HG03354 (cell line): ENCODE results near the gene OXCT1.

ENCODE experiments used
- ATAC-seq: cut with Tn5 transposase; IDR thresholded peaks from one replicate; pipeline ENCODE4 v1.9.1; 2021; ENCODE audit warnings: mild to moderate bottlenecking; ENCODE audit not compliant: unreplicated experiment, poor library complexity, severe bottlenecking

The OXCT1 gene

DNA sequence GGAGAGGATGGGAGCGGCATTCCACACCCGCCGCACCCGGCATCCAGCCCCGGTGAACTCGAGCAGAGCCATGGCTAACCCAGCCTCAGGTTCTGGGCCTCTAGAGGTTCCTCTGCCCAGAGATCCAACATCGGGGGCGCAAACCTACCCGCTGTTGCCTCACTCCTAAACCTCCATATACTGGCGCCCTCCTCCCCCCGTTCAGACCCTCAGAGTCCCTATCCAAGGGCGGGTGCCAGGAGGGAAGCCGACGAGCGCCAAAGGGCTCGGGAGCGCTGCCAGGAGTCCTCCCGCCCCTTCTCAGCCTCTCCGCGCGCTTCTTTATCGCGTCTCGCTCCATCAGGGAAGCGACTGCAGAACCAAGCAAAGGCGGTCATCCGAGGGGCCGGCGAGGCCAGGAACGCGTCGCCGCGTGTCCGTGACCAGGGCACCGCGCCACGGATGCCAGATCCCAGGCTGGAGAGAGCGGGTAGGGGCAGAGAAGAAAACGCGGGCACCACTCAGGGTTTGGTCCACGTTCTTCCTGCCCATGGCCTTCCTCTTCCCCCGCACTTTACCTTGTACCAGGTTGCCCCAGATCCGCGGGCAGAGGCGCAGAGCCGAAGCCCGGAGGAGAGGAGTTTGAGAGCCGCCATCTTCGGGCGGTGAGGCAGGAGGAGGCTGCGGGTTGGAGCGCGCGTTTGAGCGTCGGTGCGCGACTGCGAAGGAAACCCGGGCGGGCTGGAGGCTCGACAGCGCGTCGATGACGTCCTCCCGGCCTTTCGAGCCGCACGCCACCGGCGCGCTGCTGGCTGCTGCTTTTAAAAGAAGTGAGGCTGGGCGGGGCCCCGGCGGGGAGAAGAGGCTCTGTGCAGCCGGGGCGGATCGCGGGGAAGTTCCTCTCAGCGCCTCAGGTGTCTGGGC is at the start of gene OXCT1:
Gene OXCT1 (minus strand): TSS at position 702 of the 903 bp plus-strand sequence. CDS start 67 bp downstream, at position 635.
- ATAC-seq, result peak; percentile 94

DNA sequence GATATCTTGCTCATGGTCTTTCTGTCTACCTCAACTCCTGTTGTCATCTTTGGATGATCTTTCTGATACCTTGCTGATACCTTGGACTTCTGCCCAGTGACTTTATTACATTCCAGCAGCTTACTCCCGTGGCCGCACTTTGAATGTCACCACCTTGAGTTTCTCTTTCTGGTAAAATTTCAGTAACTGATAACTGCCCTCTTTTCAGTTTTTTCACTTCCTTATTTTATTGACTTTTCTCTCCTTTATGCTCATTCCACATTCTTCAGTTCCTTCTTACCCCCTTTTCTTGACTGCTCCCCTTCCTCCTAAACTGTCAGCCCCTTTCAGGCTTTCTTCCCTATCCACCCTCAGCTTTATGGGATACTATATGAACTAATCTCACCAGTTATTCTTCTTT is 47.9 kb upstream of the OXCT1 start:
- peak; percentile 52 for ATAC-seq

GRCh38 chr5:41908374-41909079 is 38.3 kb upstream of the OXCT1 start:
- no peak for ATAC-seq

- no peak for ATAC-seq
These were observed 35.9 kb upstream of the OXCT1 start for GRCh38 chr5:41906151-41906550.

DNA sequence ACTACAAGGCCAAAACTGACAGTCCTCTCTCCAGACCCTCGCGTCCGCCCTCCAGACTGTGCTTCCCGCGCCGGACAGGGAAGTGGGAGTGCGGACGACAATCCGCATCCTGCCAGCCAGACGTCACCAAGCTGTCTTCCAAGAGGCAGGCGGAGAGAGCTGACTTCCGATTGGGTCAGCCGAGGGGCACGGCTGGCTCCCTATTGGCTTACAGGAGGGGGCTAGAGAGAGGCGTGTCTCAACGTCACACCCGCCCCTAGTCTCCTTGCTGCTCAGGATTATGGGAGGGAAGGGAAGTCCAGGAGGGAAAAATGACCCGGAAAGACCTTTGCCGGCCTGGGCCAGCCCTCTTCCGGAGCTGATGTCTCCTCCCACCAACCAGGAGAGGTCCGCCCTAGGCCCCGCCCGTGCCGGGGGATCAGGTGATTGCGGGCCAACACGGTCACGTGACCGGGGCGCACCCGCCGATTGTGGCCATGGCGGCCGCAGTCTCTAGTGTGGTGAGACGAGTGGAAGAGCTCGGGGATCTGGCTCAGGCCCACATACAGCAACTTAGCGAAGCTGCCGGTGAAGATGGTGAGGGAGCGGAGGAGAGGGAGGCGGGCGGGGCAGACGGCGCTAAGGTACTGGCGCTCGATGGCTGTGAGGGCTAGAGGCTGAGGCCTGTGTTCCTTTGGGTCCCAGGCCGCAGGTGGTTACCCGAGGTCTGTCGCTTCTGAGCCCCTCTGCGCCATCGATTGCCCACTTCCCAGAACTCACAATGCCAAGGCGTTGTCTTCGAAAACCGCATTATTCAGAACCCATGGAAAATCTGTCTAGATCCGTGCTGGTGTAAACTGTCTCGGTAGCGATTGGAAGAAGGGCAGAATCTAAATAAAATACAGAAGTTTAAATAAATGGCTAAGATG is 33.9 kb upstream of the OXCT1 start, which contains the start of gene RIMOC1:
Gene RIMOC1 (plus strand): TSS at position 453 of the 908 bp plus-strand sequence. CDS start 24 bp downstream, at position 477.
- peak; percentile 99 for ATAC-seq

- ATAC-seq, result no peak
These were observed 33.2 kb upstream of the OXCT1 start for GRCh38 chr5:41903382-41903891.

DNA sequence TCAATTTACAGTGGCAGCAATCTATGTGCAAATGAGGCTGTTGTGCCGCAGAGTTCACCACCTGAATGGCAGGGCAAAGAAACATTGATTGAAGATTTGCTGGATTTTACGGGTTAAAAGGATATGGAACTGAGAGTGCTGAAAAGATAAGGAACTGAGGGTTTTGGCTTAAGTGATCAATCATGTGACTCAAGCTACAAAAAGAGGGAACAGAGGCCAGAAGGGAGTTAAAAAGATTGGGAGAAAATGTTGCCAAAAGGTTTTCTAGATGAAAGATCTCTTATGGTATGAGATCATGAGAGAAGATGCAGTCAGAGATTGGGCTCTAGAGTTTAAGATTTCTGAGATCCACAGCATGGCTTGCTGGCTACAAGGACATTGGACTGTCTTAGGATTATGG is 26.0 kb upstream of the OXCT1 start:
- ATAC-seq, result no peak

DNA sequence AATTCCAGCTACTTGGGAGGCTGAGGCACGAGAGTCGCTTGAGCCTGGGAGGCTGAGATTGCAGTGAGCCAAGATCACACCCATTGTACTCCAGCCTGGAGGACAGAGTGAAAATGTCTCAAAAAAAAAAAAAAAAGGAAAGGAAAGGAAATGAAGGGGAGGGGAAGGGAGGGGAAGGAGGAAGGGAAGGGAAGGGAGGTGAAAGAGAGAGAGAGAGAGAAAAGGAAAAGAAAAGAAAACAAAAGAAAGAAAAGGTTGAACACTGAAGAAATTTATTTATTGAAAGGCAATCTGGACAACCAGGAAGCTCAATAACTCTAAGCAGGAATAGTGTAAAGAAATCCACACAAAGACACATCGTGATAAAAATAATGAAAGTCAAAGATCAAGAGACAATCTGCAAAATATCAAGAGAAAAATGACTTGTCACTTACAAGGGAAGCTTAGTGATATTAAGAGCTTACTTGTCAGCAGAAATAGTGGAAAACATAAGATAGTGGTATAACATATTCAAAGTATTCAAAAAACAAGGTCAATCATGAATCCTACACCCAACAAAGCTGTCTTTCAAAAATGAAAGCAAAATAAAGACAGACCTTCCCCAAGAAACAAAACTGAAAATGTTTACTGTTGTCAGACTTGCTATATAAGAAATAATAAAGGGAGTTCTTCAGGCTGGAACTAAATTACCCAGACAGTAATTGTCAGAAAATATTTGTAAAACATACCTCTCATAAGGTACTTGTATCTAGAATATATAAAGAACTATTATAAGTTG is 23.0 kb upstream of the OXCT1 start:
- ATAC-seq, result peak; percentile 68

GRCh38 chr5:41892031-41892430 is 21.8 kb upstream of the OXCT1 start:
- ATAC-seq, result no peak

DNA sequence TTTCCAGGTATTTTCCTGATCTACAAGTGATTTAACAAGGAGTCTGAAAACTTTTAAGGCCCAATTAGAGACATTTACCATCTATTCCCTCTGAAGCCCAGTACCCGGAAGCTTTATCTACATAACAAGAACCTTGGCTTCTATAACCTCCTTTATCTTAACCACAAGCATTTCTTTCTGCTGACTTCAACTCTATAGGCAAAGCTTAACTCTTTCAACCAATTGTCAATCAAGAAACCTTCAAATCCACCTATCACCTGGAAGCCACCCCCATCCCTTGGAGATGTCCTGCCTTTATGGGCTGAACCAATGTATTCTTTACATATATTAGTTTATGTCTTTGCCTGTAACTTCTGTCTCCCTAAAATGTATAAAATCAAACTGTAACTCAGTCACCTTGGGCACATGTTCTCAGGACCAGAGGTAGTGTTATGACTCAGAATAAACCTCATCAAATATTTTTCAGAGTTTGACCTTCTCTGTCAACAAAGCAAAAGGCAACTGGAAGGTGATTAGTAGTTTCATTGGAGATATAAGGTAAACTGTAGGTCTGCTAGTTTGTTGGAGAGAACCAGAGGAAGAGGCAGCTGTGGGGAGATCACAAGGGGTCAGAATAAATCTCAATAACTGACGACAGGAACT is 21.0 kb upstream of the OXCT1 start:
- peak; percentile 65 for ATAC-seq

DNA sequence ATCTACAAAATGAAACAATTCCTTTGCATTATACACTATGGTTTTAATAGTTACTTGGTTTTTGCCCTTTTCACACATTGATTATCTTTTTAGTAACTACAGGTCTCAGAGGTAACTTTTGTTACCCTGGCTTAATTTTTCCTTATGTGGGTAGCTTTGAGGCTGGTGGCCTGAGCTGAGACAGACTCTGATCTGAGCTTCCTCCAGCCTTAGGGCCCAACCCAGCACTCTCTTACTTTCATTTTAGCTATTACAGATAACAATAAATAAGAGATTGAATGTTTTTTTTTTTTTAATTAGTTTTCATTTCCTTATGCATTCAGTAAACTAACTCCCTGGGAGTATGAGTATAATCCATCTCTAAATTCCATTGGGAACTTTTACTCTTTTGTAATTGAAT is 15.1 kb upstream of the OXCT1 start:
- no peak for ATAC-seq

DNA sequence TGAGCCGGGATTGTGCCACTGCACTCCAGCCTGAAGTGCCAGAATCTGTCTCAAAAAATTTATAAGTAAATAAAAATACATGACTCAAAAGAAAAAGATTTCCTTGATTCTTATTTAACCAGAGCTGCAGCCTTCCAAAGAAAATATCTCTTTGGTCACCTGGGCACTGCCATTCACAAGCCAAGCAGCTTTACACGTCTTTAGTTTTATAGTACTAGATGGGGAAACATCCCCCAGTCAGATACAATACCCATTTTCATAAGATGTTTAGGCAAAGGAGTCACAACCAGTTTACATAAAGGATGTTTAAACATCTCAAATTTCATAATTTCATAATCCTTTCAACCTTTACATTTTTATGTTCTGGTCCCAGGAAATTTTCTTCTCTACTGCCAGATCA is 13.7 kb upstream of the OXCT1 start:
- no peak for ATAC-seq

DNA sequence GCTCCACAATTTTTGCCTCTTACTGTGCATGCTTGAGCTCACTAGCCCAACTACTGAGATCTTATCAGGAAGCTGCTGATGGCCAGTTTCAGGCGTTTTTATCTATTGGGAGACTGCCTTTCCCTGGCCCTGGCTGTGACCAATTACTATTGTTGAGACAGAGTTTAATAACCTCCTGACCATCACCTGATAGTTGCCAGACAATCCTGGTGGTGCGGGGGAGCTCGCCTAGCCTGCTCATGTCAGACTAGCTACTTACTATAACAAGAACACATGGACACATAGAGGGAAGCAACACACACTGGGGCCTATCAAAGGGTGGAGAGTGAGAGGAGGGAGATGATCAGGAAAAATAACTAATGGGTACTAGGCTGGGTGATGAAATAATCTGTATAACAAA is 13.0 kb upstream of the OXCT1 start:
- ATAC-seq, result no peak

DNA sequence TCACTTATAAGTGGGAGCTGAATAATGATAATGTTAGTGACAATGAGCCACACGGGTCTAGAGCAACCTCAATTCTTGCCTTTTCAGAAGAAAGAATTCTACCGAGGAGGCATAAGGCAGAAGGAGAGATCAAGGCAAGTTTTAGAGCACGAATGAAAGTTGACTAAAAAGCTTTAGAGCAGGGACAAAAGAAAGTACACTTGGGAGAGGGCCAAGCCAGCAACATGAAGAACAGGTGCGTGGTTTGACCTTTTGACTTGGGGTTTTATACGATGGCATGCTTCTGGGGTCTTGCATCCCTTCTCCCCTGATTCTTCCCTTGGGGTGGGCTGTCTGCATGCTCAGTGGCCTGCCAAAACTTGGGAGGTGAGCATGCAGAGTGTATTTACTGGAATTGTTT is 12.5 kb upstream of the OXCT1 start:
- no peak for ATAC-seq

GRCh38 chr5:41878643-41879478 is 8.6 kb upstream of the OXCT1 start:
- peak; percentile 84 for ATAC-seq

DNA sequence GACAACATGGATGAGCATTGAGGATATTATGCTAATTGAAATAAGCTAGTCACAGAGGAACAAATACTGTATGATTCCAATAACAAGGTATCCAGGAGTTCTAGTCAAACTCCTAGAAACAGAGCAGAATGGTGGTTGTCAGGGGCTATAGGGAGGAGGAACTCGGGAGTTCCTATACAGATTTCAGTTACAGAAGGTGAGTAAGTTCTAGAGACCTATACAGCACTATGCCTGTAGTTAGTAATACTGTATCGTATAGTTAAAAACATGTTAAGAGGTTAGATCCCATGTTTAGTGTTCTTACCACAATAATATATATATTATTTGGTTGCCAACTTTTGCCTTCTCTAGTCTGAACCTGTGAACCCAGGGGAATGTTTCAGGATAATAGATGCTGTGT is 7.9 kb upstream of the OXCT1 start:
- peak; percentile 44 for ATAC-seq

- ATAC-seq, result no peak
These were observed 7.2 kb upstream of the OXCT1 start for GRCh38 chr5:41877408-41877807.

- ATAC-seq, result no peak
These were observed 6.5 kb upstream of the OXCT1 start for GRCh38 chr5:41876678-41877077.
